Coronary artery (tissue), 2 donors: ENCODE results near the gene CCDC8.

ENCODE experiments used
- DNase-seq: peaks from one replicate; pipeline ENCODE4 v3.0.0-alpha.2; 2017; ENCODE audit warnings: low spot score
- H3K27ac ChIP-seq, 2 donors: fragments of 200-600 bp; sonication (generic); one replicate each; pipeline ENCODE4 v1.5.1; 2016 to 2019
- H3K4me3 ChIP-seq: fragments of 200-600 bp; sonication (generic); 2 replicates; pipeline ENCODE4 v1.5.1; 2016; ENCODE audit warnings: mild to moderate bottlenecking, moderate library complexity
- CTCF ChIP-seq: fragments of 200-600 bp; sonication (generic); IDR thresholded peaks from one replicate; pipeline ENCODE4 v1.5.1; 2019; ENCODE audit warnings: antibody characterized with exemption

Gene CCDC8

DNA sequence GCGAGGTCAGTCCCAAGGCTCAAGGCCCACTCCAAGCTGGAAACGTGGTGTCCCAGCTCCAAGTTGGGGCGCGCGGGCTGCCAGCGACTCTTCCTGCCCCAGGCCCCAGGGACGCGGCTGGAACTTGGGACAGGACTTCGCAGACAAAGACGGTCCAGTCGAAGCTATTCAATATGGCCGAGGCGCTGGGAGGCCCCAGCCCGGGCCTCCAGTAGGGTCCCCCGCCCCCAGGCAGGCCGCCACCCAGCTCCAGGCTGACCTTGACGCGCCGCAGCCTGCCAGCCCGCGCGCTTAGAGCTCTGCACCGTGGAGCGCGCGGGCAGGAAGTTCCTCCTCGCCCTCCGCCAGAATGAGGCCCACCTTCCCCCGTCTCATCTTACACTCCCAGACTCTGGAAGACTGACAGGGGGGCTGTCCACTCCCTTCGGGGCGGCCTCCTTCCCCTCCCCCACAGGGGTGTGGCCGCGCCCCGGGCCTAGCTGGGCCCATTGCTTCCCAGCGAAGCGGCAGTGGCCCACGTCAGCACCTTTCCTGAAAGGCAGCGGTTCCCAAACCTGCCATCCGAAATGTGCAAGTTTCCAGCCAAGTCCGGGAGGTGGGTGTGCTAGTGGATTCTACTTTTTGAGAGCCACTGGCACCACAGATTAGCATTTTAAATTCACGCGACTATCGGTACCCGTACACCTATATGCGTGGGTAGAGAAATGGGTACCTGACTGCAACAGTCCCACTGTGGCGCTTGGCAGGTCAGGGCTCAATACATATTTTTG is at the start of gene CCDC8:
CCDC8 (minus strand) TSS at position 303 of the 770 bp plus-strand sequence. CDS start 754 bp downstream, outside the sequence.
- peak; percentile 94 for DNase-seq
- H3K4me3 ChIP-seq = peak within 1 kb of the TSS; percentile 78
- no peak for TF ChIP-seq CTCF
- H3K27ac ChIP-seq = peak within 1 kb of the TSS; percentile 53 to 81

GRCh38 chr19:46461537-46461936 is 48.2 kb upstream of the CCDC8 start:
- no peak overlapping the region for H3K27ac ChIP-seq
- no peak for DNase-seq
- no peak for TF ChIP-seq CTCF
- no peak overlapping the region for H3K4me3 ChIP-seq

DNA sequence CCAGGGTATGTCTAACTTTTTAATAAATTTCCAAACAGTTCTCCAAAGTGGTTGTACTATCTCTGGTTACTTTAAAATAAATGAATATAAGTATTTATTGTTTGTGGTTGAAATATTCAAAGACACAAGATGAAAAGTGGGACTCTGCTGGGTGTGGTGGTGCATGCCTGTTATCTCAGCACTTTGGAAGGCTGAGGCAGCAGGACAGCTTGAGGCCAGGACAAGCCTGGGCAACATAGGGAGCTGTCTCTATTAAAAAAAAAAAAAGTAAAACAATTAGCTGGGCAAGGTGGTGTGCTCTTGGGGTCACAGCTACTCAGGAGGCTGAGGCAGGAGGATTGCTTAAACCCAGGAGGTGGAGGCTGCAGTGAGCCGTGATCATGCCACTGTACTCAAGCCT is 47.6 kb upstream of the CCDC8 start:
- Histone ChIP-seq H3K27ac (no peak overlapping the region), H3K4me3 (no peak overlapping the region)
- TF ChIP-seq CTCF = no peak
- no peak for DNase-seq

GRCh38 chr19:46460055-46460454 is 46.7 kb upstream of the CCDC8 start:
- Histone ChIP-seq H3K4me3 (no peak overlapping the region), H3K27ac (no peak overlapping the region)
- no peak for DNase-seq
- TF ChIP-seq CTCF = no peak

- no peak for DNase-seq
- no peak overlapping the region for H3K4me3 ChIP-seq
- TF ChIP-seq CTCF = no peak
- no peak overlapping the region for H3K27ac ChIP-seq
Measured at GRCh38 chr19:46456930-46457329, 43.6 kb upstream of the CCDC8 start.

- H3K4me3 ChIP-seq = no peak overlapping the region
- no peak overlapping the region for H3K27ac ChIP-seq
- DNase-seq = no peak
- no peak for TF ChIP-seq CTCF
Measured at GRCh38 chr19:46454244-46454643, 40.9 kb upstream of the CCDC8 start.

GRCh38 chr19:46453661-46454060 is 40.3 kb upstream of the CCDC8 start:
- TF ChIP-seq CTCF = no peak
- H3K4me3 ChIP-seq = no peak overlapping the region
- H3K27ac ChIP-seq = no peak overlapping the region
- DNase-seq = no peak
